Lower leg skin (tissue), 4 donors: ENCODE measurements around the gene SCLY. TPM values are rescaled to one million over a fixed set of nuclear protein-coding genes. Genes with fewer than 3 reads are reported as not detected.

Experiments used
- DNase-seq, 2 donors: peaks; one replicate each; pipeline ENCODE4 v3.0.0-alpha.2; 2019; ENCODE audit warnings: low spot score in 2 of 2
- H3K4me3 ChIP-seq: fragments of 200-600 bp; sonication (generic); 2 replicates; pipeline ENCODE4 v1.5.1; 2017; ENCODE audit warnings: mild to moderate bottlenecking, low read depth; ENCODE audit not compliant: poor library complexity, severe bottlenecking
- CTCF ChIP-seq, 3 donors: fragments of 450-650 bp; IDR thresholded peaks; one replicate each; pipeline ENCODE4 v1.5.1; 2016; ENCODE audit warnings: antibody characterized with exemption in 3 of 3, mild to moderate bottlenecking in 3 of 3, moderate library complexity in 2 of 3
- POLR2A ChIP-seq, 2 donors: fragments of 450-650 bp; IDR thresholded peaks; one replicate each; pipeline ENCODE4 v1.6.1; 2016 to 2017; ENCODE audit warnings: antibody characterized with exemption in 2 of 2, mild to moderate bottlenecking in 1 of 2, moderate library complexity in 1 of 2
- WGBS, 2 donors: methylation state at CpG; one replicate each; pipeline ENCODE4 v1.1.5; 2018; 5-methylcytosine and 5-hydroxymethylcytosine counted together
- intact Hi-C: fragments of 100-400 bp; cut with DNase I; formaldehyde crosslinking; loops from one replicate; pipeline ENCODE4 v1.15.0; 2023; ENCODE audit warnings: low total_unique reads
- total RNA-seq, 4 donors: library from RNA; depleted of rRNA; stranded (reverse); fragments of >200 nt; gene quantifications; one replicate each; pipeline ENCODE4 v1.1.0, GENCODE V29; 2016

Gene SCLY
- total RNA-seq, 4 donors from 2014 or later: 2.4 to 12.1 (median 8.2) TPM

- no peak for DNase-seq
- no peak for TF ChIP-seq CTCF (IDR thresholded peaks at IDR 0.05)
- TF ChIP-seq POLR2A (IDR thresholded peaks at IDR 0.05): no peak
- no peak overlapping the region for H3K4me3 ChIP-seq
- intact Hi-C loops: no loop called here
These were observed 14.6 kb downstream of the SCLY start for GRCh38 chr2:238075397-238075796.

GRCh38 chr2:238077292-238077691 is 16.5 kb downstream of the SCLY start:
- intact Hi-C loops: no loop called here
- no peak for DNase-seq
- 90 to 93% methylated on average over 1 of the region's 1 CpG for WGBS, 2 donors
- TF ChIP-seq POLR2A (IDR thresholded peaks at IDR 0.05): no peak
- no peak overlapping the region for H3K4me3 ChIP-seq

- H3K4me3 ChIP-seq: no peak overlapping the region
- intact Hi-C loops: no loop called here
- no peak for DNase-seq
- TF ChIP-seq CTCF (IDR thresholded peaks at IDR 0.05) (no peak), POLR2A (IDR thresholded peaks at IDR 0.05) (no peak)
- 95 to 99% methylated on average over 2 of the region's 2 CpGs for WGBS, 2 donors
These were observed 19.1 kb downstream of the SCLY start for GRCh38 chr2:238079874-238080327.

- WGBS, 2 donors: 97% methylated on average over 15 of the region's 15 CpGs
- no peak overlapping the region for H3K4me3 ChIP-seq
- DNase-seq: peak in 1 of 2 donors; percentile 56
- intact Hi-C loops: no loop called here
- TF ChIP-seq POLR2A (IDR thresholded peaks at IDR 0.05) (no peak), CTCF (IDR thresholded peaks at IDR 0.05) (no peak)
These were observed 19.7 kb downstream of the SCLY start for GRCh38 chr2:238080518-238080917.

- WGBS, 2 donors: 91% methylated on average over 13 of the region's 13 CpGs
- peak in 1 of 2 donors; percentile 49 for DNase-seq
- no peak overlapping the region for H3K4me3 ChIP-seq
- intact Hi-C loops: no loop called here
- TF ChIP-seq POLR2A (IDR thresholded peaks at IDR 0.05): no peak
- no peak for TF ChIP-seq CTCF (IDR thresholded peaks at IDR 0.05)
These were observed 20.3 kb downstream of the SCLY start for GRCh38 chr2:238081150-238081549.

- intact Hi-C loops: no loop called here
- DNase-seq: peak in 1 of 2 donors; percentile 28
- no peak for TF ChIP-seq POLR2A (IDR thresholded peaks at IDR 0.05)
- TF ChIP-seq CTCF (IDR thresholded peaks at IDR 0.05): no peak
- WGBS, 2 donors: 96% methylated on average over 16 of the region's 16 CpGs
- no peak overlapping the region for H3K4me3 ChIP-seq
These were observed 20.8 kb downstream of the SCLY start for GRCh38 chr2:238081561-238081960.
